Left renal pelvis (tissue), 4 donors: ENCODE results near the gene KRT80. TPM values are rescaled to one million over a fixed set of nuclear protein-coding genes. Genes with fewer than 3 reads are reported as not detected.

Source experiments
- DNase-seq, 4 donors: peaks; one replicate each; pipeline ENCODE4 v3.0.0-alpha.2; 2013; ENCODE audit warnings: low read depth in 4 of 4, low spot score in 3 of 4
- polyA plus RNA-seq, 4 donors: library from polyadenylated mRNA; unstranded; fragments of 120-200 nt; gene quantifications; one replicate each; pipeline ENCODE4 v1.2.1, GENCODE V29; 2013; ENCODE audit not compliant: insufficient read length in 4 of 4

The KRT80 gene
- polyA plus RNA-seq, 4 donors: 0.11 to 1.5 (median 0.97) TPM

DNA sequence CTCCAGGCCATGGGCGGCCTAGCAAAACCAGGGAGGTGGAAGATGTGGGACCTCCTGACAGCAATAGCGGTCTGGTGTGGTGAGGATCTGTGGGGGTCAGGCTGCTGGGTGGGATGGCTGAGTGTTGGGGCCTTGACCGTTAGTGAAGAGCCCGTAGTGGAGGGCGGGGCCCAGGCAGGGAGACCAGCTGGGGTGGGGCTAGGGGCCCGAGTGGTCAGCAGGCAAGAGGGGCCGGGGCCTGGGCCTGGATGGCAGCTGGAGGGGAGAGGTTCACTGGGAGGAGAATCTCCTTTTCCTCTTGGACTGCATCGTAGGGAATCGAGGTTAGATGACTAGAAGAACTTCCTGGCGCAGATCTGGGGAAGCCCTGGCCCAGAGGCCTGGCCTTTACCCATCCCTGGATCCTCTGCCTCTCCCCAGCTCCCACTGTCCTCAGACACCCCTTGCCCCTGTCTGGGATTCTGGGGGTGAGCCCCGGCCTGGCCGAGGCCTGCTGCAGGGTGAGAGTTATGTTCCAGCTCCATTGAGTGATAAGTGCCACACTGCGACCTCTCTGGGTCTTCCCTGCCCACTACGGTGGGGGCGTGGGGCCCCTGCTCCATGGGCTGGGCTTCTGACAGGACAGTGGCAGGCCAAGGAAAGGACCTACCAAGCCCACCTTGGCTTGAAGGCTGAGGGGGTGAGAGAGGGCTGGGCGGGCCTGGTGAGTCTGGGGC is 47.1 kb downstream of the KRT80 start:
- DNase-seq: no peak

GRCh38 chr12:52142431-52142830 is 49.4 kb downstream of the KRT80 start:
- DNase-seq: no peak

DNA sequence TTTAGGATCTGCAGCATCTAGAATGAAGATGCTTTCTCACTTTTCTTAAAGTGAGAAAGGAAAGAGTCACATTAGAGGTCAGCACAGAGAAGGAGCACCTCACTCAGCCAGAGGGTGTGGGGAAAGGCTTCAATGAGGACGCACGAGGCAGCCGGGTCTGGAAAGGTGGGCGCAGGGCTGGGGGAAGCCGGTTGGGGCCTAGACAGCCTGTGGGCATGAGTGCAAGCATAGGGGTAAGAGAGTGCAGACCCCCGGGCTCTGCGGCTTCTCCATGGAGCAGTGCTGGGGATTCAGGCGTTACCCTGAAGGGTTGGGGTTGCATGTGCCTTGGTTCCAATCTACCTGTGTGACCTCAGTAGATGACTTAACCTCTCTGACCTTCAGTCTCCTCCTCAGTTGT is 49.9 kb downstream of the KRT80 start:
- no peak for DNase-seq

DNA sequence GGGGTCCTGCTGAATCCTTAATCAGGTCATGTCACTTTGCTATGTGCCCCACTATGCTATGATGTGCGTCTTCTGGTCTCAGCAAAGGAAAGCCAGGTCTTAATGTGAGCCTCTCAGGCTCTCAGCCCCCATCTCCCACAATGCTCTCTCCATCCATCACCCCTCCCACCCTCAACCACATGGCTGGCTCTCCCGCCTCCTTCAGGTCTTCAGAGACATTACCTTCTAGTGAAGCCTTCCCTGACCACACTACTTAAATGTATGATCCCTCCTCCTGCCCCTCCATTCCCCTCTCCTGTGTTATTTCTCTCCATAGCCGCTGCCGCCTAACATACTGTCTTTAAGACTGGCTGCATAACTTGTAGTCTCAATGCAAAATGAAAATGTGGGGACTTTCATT is 50.5 kb downstream of the KRT80 start:
- no peak for DNase-seq

DNA sequence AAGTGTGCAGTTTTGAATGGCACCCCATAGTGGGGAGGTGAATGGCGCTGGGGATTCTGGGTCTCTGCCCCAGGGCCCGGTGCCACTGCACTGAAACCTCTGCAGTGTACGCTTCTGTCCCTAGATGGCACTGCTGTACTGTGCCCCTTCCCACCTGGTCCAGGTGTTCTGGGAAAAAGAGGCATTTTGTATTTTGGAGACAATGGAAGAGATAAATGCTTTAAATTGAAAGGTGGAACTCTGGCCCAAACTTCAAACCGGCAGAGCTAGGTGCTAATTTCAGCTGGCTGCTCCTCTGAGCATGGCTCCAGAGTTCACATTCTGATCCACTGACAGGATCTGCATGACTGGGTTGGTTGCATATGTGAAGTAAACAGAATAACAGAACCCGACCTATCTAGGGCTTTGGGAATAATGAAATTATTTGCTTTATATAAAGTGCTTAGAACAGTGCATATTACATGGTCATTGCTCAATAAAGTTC is 52.2 kb downstream of the KRT80 start:
- DNase-seq: no peak

DNA sequence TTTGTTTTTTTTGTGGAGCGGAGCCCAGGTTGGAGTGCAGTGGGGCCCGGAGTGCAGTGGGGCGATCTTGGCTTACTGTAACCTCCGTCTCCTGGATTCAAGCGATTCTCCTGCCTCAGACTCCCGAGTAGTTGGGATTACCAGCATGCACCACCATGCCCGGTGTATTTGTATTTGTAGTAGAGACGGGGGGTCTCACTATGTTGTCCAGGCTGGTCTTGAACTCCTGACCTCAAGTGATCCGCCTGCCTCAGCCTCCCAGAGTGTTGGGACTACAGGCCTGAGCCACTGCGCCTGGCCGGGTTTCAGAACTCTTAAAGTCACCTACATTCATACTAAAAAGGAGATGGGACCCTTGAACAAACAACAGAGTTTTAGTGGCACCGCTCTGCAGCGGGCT is 52.7 kb downstream of the KRT80 start:
- DNase-seq: no peak

GRCh38 chr12:52137746-52138145 is 54.1 kb downstream of the KRT80 start:
- no peak for DNase-seq

DNA sequence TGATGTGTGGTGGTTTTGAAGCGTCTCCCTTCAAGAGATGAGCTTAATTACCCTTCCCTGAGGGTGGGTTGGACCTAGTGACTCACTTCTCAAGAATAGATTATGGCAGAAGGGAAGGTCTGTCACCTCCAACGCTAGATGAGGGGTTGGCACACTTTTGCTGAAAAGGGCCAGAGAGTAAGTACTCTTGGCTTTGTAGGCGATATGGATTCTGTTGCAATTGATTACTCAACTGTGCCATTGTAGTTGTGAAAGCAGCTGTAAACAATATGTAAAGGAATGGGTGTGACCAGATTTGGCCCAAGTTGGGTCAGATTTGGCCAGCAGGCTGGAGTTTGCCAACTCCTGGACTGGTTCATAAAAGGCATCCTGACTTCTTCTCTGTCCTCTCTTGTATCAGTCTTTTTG is 59.1 kb downstream of the KRT80 start:
- DNase-seq: no peak

- no peak for DNase-seq
These were observed 61.1 kb downstream of the KRT80 start for GRCh38 chr12:52130711-52131110.

GRCh38 chr12:52127683-52128450 is 63.9 kb downstream of the KRT80 start:
- DNase-seq: no peak

DNA sequence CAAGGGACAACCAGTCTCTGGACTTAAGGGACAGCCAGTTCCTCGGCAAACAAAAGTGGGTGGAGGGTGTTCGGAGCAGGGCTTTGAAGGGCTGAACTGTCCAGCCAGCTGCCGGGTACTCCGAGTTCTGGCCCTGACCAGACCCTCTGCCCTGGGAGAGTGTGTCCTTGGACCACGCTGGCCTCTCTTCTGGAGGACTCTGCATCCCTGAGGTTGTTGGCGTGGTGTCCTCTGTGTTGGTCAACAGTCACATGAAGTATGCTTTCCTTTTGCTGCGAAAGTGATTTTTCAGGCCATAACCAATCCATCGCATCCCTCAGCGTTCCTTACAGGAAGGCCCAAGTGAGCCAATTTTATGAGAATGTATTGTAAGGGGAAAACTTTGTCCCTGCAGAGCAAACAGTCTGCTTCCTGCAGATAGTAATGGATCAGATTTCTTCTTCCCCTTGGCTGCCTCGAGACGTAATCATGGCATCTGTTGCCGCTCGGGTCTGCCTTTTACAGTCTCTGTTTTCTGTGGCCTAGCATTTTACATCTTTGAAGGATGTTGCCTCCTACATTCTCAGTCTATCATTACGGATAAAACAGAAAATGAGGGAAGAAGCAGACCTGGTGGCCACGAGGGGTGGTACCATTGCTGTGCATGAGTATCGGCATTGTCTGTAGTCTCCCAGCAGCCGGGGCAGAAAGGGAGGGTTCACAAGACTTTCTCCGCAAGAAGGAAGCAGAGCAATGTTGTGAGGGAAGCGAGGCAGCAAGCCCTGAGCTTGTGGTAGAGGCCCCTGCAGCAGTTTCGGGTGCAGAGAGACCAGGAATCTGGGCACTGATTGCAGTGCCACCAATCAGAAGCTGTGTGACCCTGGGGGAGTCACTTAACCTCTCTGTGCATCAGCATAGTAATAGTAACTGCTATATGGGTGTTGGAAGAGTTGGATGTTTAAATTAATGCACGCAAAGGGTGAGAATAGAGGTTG is 64.9 kb downstream of the KRT80 start:
- no peak for DNase-seq

- no peak for DNase-seq
These were observed 65.7 kb downstream of the KRT80 start for GRCh38 chr12:52126050-52126604.

- no peak for DNase-seq
These were observed 66.3 kb downstream of the KRT80 start for GRCh38 chr12:52125476-52125900.

GRCh38 chr12:52123487-52124186 is 68.2 kb downstream of the KRT80 start:
- no peak for DNase-seq

DNA sequence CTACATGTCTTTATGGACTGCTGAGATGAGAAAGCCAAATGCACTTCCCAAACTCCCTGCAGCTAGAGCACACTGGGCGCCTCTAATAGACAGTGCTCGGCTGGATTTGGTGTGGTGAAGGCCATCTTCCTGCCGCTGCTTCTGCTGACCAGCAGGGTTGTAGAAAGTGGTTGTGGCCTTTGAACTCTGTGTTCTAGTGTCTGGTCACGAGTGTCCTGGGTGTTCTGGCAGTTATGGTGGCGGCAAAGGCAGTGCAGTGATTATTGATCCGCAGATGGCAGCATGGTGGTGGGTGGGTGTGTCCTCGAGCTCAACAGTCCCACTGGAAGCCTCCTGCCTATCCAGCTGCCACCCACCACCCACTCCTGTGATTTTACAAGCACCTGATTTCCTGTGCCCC is 68.9 kb downstream of the KRT80 start:
- no peak for DNase-seq

DNA sequence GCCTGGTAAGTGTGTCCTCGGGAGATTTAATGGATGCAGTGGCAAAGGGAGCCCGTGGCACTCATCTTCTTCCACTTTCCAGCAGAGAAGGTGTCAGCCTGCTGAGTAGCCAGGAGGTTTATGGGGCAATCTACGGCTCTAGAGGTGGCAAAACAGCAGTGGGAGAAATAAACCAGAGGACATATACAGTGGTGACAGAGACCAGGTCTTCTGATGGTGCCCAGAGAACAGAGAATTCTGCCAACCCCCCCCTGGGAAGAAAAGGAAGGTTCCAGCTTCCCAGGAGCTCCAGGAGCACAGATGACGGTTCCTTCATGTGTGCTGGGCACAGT is 69.3 kb downstream of the KRT80 start:
- DNase-seq: no peak

DNA sequence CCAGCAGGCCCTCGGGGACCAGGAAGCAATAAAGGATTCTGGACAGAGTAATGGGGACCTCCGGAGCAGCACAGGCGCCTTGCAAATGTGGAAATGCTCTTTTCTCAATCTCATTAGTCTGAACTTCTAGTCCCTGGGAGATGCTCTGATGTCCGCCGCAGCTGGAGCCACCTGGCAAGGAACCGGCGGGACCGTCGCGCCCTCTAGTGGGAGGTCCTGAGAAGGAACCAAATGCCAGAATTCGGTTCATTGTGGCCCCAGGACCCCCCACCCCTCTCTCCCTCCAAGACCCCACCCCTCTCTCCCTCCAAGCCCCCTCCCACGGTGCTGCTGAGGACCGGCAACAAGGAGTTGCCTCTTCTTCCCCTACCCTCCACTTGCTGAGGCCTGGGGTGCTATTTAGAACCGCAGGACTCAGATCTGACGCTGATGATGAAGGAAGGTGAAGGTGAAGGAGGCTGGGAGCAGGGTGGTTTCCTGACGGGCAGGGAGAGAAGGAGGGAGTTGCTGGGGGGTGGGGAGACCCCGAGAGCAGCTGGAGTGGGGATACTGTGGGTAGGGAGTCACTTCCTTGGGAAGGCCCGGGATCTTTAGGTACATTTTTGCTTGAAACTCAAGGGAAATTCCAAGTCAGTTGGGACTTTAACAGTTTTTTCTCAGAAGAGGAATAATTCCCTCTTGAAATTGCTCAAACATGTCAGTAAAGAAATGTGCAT is 69.8 kb downstream of the KRT80 start:
- DNase-seq: no peak

GRCh38 chr12:52120951-52121823 is 70.6 kb downstream of the KRT80 start:
- no peak for DNase-seq
